ENCODE results near the gene CATSPERZ. TPM values are rescaled to one million over a fixed set of nuclear protein-coding genes. Genes with fewer than 3 reads are reported as not detected.
A peak's percentile ranks its signal among the peaks of the same experiment; 100 is the strongest.

Gene CATSPERZ
- total and polyA plus RNA-seq, 2 of the 13 experiments (the other 11 are each of a cell fraction or from before 2014, with no cell fraction given): 0.22 to 0.48 TPM

- no peak for TF ChIP-seq MEF2D (CRISPR knock-in tag; IDR thresholded peaks at IDR 0.05)
- peak; percentile 86 for TF ChIP-seq FOXC1 (CRISPR knock-in tag; IDR thresholded peaks at IDR 0.05; ENCODE audit: borderline replicate concordance)
- TF ChIP-seq SIX4 (CRISPR knock-in tag; IDR thresholded peaks at IDR 0.05): no peak
- no peak for TF ChIP-seq ZNF550 (CRISPR knock-in tag; IDR thresholded peaks at IDR 0.05; ENCODE audit: borderline replicate concordance)
- TF ChIP-seq ZNF512 (CRISPR knock-in tag; IDR thresholded peaks at IDR 0.05): no peak
- TF ChIP-seq ZNF564 (CRISPR knock-in tag; IDR thresholded peaks at IDR 0.05): no peak
- no peak for TF ChIP-seq NR2F6 (IDR thresholded peaks at IDR 0.05)
- TF ChIP-seq NR2F6 (CRISPR knock-in tag; IDR thresholded peaks at IDR 0.05): no peak
- TF ChIP-seq ZNF292 (CRISPR knock-in tag; IDR thresholded peaks at IDR 0.05; ENCODE audit: borderline replicate concordance, low read depth): no peak
- TF ChIP-seq ZC3H4 (CRISPR knock-in tag; IDR thresholded peaks at IDR 0.05; ENCODE audit: borderline replicate concordance): no peak
- TF ChIP-seq ZNF124 (CRISPR knock-in tag; IDR thresholded peaks at IDR 0.05): no peak
- 0 out of 2 replicates have a peak, but pooled peaks have one; percentile 32 for TF ChIP-seq KDM4B (CRISPR knock-in tag; IDR thresholded peaks at IDR 0.05)
- TF ChIP-seq, protein P1, sequence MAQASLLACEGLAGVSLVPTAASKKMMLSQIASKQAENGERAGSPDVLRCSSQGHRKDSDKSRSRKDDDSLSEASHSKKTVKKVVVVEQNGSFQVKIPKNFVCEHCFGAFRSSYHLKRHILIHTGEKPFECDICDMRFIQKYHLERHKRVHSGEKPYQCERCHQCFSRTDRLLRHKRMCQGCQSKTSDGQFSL (CRISPR knock-in tag; IDR thresholded peaks at IDR 0.05): no peak
- TF ChIP-seq, protein P2, sequence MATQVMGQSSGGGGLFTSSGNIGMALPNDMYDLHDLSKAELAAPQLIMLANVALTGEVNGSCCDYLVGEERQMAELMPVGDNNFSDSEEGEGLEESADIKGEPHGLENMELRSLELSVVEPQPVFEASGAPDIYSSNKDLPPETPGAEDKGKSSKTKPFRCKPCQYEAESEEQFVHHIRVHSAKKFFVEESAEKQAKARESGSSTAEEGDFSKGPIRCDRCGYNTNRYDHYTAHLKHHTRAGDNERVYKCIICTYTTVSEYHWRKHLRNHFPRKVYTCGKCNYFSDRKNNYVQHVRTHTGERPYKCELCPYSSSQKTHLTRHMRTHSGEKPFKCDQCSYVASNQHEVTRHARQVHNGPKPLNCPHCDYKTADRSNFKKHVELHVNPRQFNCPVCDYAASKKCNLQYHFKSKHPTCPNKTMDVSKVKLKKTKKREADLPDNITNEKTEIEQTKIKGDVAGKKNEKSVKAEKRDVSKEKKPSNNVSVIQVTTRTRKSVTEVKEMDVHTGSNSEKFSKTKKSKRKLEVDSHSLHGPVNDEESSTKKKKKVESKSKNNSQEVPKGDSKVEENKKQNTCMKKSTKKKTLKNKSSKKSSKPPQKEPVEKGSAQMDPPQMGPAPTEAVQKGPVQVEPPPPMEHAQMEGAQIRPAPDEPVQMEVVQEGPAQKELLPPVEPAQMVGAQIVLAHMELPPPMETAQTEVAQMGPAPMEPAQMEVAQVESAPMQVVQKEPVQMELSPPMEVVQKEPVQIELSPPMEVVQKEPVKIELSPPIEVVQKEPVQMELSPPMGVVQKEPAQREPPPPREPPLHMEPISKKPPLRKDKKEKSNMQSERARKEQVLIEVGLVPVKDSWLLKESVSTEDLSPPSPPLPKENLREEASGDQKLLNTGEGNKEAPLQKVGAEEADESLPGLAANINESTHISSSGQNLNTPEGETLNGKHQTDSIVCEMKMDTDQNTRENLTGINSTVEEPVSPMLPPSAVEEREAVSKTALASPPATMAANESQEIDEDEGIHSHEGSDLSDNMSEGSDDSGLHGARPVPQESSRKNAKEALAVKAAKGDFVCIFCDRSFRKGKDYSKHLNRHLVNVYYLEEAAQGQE (IDR thresholded peaks at IDR 0.05; ENCODE audit: borderline replicate concordance in 1 of 2, low read depth in 1 of 2, low read length in 2 of 2): no peak
- TF ChIP-seq, protein P3, sequence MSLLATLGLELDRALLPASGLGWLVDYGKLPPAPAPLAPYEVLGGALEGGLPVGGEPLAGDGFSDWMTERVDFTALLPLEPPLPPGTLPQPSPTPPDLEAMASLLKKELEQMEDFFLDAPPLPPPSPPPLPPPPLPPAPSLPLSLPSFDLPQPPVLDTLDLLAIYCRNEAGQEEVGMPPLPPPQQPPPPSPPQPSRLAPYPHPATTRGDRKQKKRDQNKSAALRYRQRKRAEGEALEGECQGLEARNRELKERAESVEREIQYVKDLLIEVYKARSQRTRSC (CRISPR knock-in tag; IDR thresholded peaks at IDR 0.05; ENCODE audit: low read depth): 0 out of 2 replicates have a peak, but pooled peaks have one; percentile 65
- TF ChIP-seq MBD4 (IDR thresholded peaks at IDR 0.05; ENCODE audit: borderline replicate concordance, low read length): no peak
- TF ChIP-seq MLLT10 (CRISPR knock-in tag; IDR thresholded peaks at IDR 0.05): no peak
- TF ChIP-seq ZNF441 (CRISPR knock-in tag; IDR thresholded peaks at IDR 0.05; ENCODE audit: borderline replicate concordance): peak; percentile 87; the same call in 1 of the 2 replicates
- no peak for TF ChIP-seq NFKB2 (CRISPR knock-in tag; IDR thresholded peaks at IDR 0.05; ENCODE audit: borderline replicate concordance)
- no peak for TF ChIP-seq FLYWCH1 (CRISPR knock-in tag; IDR thresholded peaks at IDR 0.05)
- no peak for TF ChIP-seq CCDC6 (CRISPR knock-in tag; IDR thresholded peaks at IDR 0.05)
- no peak for TF ChIP-seq ATF7-NPFF (CRISPR knock-in tag; IDR thresholded peaks at IDR 0.05; ENCODE audit: low read depth)
- TF ChIP-seq ZFX (CRISPR knock-in tag; IDR thresholded peaks at IDR 0.05; ENCODE audit: low read depth): peak; percentile 87
- no peak for TF ChIP-seq SCMH1 (CRISPR knock-in tag; IDR thresholded peaks at IDR 0.05; ENCODE audit: borderline replicate concordance)
Observed at GRCh38 chr11:64284048-64284961, 15.9 kb upstream of the CATSPERZ start, which contains the start of gene BAD (continued).

Data from HepG2 (cell line).